ENCODE measurements around the gene DNPEP.

DNA sequence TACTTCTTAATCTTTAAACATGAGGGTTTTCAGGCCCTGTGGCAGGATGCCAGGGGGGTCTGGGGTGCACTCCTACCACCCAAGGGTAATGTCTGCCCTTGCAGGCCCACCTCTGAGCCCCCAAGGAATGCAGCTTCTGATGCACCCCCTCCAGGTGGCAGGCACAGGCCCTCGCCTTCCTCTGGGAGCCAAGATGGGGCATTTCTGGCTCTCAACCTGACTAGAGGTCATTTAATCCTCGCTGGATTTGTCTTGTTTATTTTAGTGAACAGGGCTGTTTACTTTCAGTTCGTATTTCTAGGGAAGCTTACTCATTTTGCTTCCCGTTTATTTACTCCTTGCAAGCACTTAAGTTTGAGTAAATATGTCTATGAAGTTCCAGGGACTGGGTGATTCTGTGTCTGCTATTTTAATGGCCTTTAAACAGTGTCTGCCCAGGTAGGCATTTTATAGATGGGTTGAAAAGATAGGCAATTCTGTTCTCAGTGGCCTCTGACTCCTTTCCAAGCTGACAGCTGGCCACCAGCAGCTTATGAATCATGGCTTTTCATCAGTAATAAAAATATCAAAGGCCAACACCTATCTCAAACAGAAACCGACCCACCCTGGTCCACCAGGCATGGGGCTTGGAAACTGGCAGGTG, 11.1 kb upstream of the DNPEP start:
- TF ChIP-seq, protein P1, sequence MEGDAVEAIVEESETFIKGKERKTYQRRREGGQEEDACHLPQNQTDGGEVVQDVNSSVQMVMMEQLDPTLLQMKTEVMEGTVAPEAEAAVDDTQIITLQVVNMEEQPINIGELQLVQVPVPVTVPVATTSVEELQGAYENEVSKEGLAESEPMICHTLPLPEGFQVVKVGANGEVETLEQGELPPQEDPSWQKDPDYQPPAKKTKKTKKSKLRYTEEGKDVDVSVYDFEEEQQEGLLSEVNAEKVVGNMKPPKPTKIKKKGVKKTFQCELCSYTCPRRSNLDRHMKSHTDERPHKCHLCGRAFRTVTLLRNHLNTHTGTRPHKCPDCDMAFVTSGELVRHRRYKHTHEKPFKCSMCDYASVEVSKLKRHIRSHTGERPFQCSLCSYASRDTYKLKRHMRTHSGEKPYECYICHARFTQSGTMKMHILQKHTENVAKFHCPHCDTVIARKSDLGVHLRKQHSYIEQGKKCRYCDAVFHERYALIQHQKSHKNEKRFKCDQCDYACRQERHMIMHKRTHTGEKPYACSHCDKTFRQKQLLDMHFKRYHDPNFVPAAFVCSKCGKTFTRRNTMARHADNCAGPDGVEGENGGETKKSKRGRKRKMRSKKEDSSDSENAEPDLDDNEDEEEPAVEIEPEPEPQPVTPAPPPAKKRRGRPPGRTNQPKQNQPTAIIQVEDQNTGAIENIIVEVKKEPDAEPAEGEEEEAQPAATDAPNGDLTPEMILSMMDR (IDR thresholded peaks at IDR 0.05) = no peak
- TF ChIP-seq POLR2A (IDR thresholded peaks at IDR 0.05) = no peak
